ENCODE data around the gene ING2.
"Not testable (repeated sequence)": the region's sequence is repeated elsewhere in the genome, so short reads cannot be mapped to it uniquely, and the experiment has no call there.

Gene ING2

DNA sequence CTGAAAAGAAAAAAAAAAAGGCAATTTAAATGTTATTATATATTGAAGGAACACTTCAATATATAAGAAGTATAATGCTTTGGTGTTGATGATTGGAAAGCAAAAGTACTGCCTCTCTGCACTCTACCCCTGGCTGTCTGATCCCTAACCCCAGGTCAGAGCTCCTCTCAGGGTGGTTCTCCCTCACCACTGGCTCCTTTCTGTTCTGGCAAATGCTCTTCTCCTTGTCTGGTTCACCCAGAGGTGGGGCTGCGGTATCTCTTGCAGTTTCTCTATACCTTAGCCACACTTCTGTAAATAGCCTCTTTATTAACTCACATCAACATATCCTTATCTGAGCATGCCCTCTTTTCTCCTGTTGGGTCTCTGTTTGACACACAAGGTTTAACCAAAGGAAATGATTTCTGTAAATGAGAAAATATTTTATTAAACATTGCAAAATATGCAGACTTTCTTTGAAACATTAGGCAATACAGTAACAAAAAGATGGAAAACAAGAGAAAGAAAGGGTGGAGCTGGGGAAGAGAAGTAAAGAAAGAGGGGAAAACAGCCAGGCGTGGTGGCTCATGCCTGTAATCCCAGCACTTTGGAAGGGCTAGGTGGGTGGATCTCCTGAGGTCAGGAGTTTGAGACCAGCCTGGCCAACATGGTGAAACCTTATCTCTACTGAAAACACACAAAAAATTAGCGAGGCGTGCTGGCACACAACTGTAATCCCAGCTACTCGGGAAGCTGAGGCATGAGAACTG, 45.7 kb downstream of the ING2 start:
- DNase-seq (ENCODE audit: low spot score): no peak

GRCh38 chr4:183552274-183553146, 47.7 kb downstream of the ING2 start:
- DNase-seq (ENCODE audit: low spot score): no peak

GRCh38 chr4:183553147-183553478, 48.3 kb downstream of the ING2 start:
- not testable (repeated sequence) for DNase-seq (ENCODE audit: low spot score)

DNA sequence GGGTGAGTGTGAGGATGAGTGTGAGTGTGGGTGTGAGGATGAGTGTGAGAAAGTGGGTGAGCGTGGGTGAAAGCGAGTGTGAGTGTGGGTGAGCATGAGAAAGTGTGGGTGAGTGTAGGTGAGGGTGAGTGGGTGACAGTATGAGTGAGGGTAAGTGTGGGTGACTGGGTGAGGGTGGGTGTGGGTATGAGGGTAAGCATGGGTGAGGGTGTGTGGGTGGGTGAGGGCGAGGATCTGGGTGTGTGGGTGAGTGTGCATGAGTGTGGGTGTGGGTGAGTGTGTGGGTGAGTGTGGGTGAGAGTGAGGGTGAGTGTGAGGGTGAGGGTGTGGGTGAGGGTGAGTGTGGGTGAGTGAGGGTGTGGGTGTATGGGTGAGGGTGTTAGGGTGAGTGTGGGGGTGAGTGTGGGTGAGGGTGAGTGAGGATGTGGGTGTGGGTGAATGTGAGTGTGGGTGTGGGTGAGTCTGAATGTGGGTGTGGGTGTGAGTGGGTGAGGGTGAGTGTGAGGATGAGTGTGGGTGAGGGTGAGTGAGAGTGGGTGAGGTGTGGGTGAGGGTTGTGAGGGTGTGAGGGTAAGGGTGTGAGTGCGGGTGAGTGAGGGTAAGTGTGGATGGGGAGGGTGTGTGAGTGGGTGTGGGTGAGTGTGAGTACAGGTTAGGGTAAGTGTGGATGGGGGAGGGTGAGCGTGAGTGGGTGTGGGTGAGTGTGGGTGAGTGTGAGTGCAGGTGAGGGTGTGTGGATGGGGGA, 48.9 kb downstream of the ING2 start:
- DNase-seq (ENCODE audit: low spot score): no peak

DNA sequence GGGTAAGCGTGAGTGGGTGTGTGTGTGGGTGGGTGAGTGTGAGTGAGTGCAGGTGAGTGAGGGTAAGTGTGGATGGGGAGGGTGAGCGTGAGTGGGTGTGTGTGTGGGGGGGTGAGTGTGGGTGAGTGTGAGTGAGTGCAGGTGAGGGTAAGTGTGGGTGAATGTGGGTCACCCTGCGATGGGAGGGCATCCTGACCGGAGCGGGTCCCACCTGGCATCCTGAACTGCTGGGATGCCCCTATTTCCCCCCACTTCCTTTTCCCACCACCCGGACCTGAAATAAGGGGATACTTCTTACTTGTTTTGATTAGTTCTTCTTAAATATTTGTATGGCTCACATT, 49.5 kb downstream of the ING2 start:
- no peak for DNase-seq (ENCODE audit: low spot score)

GRCh38 chr4:183554878-183555585, 50.2 kb downstream of the ING2 start:
- no peak for DNase-seq (ENCODE audit: low spot score)

GRCh38 chr4:183556947-183557346, 52.1 kb downstream of the ING2 start:
- no peak for DNase-seq (ENCODE audit: low spot score)

DNA sequence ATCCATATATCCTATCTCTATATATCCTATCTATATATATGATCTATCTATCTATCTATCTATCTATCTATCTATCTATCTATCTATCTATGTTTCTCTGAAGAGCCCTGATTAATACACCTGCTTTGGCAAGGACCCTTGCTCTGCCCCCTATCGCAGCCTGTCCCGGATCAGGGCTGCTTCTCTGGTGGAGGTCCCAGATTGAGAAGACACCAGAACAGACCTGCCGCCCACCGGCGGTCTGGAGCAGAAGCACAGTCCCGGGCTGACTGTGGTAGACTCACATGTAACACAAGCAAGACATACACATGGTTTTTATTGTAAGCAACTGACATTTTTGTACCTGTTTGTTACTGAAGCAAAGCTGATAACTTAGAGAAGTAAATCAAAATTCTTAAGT, 52.8 kb downstream of the ING2 start:
- DNase-seq (ENCODE audit: low spot score): no peak

DNA sequence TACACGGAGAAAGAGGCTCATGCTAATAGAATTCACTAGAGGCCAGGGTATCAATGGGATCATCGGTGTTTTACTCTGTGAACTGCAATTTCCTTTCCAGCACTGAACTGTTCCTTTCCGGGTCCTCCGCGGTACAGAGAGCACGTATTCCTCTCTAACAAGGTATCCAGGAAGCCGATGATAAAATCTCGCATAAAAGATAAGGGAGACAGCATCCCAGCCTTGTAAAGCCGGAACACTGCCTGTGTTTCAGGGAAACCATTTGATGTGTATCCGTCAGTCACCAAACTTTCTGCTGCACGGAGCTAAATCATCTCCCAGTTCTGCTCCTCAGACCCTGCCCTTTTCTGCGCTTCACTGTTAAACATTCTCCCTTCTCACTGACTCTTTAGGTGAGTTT, 54.0 kb downstream of the ING2 start:
- DNase-seq (ENCODE audit: low spot score): no peak

- no peak for DNase-seq (ENCODE audit: low spot score)
These were observed 57.0 kb downstream of the ING2 start for GRCh38 chr4:183561905-183562304.

Data from kidney tubule cell (primary cell).